GM11168 (cell line): ENCODE data around the gene LHX1.

Source experiments
- in situ Hi-C: fragments of 300-500 bp; cut with MboI; formaldehyde crosslinking; loops from one replicate; pipeline ENCODE4 v1.12.0; 2022; ENCODE audit warnings: low sequenced_read_pairs; ENCODE audit not compliant: unreplicated experiment

LHX1 gene

DNA sequence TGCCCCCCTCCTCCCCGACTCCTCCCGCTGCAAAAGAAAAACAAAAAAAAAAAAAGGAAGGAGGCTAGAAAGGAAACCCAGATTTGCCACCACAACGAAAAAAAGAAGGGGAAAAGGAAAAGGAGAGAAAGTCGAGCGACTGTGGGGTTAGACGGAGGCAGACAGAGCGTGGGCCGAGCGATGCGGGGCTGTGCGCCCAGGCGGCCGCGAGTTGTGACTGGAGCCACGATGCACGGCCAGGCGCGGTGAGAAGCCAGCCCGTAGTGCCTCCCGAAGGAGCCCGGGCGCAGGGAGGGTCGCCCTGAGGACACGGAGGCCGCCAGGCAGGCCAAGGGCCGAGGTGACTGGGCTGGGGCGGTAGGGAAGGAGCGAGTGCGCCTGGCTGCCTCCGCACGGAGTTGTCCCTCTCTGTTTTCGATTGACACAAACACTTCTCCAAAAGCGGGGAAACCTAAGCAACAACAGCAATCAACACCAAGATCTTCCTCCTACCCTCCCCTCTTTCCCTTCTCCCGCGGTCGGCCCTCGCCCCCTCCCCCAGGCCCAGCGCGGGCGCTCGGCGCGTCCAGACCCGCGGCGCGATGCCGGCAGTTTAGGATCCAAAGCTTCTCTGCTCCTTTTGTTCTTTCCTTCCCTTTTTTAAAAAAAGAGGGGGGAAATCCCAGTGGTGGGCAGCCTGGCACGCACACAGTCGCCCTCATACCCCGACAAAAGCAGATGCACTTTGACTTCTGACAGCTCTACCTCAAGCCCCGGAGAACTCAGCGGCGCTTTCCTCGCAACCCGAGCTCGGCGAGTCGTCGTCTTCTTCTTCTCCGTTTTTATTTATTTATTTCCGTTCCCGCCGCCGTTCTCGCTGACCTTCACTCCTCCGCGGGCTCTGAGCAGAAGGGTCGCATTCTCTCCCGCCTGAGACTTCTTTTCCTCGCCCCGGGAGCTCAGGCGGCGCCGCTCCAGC, at the start of gene LHX1:
Gene LHX1, plus strand, starts transcription at position 475 of the 958 bp plus-strand sequence. CDS start 723 bp downstream, outside the sequence.
- in situ Hi-C loops, result no loop called here

DNA sequence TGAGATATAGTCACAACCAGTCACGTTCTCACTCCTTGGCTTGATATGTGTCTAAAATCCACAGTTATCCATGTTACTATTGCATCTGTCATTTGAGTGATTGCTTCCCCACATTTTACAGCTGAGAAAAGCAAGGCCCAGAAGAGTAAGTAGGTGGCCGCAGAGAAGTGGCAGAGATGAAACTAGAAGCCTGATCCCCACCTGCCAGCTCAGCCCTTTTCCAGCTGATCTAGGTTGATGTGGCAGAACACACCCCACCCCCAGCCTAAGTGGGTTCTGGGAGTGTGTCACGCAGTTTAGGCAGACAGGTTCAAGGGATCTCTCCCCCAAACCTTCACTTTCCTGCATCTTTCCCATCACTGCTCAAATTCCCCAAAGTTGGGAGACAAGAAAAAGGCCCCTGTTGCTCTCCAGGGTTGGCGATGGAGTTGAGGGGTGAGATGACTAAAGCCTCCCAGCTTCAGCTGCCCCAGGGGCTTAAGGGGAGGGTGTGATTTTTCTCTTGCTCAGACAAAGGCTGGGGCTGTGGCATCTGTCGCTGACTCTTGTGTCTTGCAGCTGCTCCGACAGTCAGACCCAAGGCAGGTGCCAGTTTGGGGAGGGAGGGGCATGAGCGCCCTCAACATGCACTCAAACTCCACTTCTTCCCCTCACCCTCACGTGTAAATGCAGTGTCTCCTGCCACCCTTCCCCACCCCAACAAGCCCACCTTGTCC, 48.9 kb upstream of the LHX1 start:
- in situ Hi-C loops, result no loop called here

DNA sequence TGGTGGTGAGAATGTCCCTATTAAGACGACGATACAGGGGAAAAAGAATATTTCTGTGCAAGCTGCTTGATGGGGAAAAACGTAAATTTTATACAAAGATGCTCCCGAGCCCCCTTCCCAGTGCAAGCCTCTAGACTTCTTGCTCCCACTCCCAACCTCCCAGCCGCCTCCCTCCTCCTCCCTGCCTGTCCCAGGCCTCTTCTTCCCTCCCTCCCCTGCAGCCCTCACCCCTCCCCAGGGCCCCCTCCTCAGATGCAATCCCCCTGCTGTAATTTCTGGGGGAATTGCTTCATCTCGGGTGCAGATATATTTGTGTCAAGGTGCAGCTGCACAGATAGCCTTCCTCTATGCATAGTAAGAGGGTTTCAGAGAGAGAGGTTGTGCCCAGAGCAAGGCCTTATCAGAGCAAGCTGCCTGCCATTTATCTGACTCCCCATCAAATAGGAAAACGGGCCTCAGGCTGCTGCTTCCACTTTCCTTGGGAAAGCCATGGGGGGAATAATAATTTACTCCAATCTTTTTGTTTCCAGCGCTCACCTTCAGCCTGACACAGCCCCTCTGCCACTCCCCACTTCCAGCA, 47.4 kb upstream of the LHX1 start:
- in situ Hi-C loops, result no loop called here

DNA sequence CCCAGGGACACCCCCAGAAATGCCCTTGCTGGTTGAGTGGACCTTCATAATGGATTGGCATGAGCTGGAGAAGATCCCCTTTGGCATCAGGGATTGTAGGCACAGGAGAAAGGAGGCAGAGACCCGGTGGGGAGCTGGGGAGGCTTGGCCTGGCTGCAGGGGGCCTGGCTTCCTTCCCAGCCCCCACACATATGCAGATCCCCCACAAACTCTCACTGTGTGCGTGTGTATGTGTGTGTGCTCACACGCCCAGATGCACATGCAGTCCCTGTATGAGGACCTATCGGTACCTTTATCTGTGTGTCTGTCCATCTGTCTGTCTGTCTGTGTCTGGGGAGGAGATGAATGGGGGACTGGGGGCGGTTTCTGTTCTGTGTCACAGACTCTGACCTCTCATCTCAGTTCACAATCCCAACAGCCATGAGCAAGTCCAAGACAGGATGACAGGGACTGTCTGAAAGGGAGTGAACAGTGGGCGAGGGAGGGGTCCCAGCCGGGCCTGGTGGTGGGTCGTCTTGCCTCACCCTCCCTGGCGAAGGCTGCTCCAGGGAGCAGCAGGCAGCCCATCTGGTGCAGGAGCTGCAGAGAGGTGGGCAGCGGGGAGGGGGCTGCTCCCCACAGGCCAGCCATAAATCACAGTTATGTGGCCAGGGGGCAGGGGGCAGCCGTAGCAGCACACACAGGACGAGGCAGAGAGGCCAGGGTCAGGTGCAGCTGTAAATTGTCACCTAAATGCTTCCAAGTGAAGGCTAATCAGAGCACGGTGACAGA, 46.7 kb upstream of the LHX1 start:
- in situ Hi-C loops, result no loop called here

DNA sequence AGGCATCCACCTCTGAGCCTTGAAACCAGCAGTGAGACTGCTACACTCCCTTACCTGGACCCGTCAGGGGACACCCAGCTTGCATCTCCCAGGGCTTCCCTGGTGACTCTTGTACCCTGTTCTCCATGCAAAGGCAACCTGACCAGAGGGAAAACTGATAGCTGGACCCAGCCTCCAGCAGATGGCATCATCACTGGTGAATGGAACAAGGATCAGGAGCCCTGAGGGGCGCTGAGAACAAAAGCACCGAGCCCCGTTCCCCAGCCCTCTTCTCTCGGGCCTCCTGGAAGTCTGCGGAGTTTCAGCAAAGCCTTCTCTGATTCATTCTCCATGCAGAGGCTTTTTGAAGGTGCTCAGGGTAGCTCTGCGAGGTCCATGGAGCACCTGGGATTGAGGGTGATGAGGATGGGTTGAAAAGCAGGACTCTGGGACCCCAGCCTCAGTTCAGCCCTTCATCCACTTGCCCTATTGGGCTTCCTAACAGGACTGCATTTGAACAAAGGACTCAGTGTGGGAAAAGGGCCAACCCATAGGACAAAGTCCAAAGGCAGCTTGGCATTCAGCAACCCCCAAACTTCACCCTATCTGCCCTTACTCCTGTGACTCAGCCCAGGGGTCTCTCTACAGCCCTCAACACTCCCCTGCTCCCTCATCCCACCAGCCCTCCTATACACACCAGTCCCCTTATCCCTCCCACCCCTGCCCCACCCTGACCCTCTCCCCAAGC, 45.0 kb upstream of the LHX1 start:
- in situ Hi-C loops, result no loop called here

DNA sequence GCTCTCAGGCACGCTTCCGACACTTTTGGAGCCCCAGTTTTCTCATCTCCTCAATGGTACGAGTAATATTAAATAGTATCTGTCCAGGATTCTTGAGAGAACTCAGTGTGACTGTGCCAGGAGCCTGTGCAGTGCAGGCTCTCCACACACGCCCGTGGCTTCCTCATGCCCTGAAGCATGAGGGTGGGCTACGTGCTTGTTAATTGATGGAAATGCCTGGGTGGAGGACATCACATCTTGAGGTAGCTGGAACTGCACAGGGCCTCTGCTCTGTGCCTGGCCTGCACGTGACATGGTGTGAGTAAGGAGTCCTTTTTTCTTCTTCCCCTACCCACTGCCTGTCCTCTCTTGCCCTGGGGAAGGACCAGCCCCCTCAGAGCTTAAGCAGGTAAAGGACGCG, 43.1 kb upstream of the LHX1 start:
- in situ Hi-C loops, result no loop called here

DNA sequence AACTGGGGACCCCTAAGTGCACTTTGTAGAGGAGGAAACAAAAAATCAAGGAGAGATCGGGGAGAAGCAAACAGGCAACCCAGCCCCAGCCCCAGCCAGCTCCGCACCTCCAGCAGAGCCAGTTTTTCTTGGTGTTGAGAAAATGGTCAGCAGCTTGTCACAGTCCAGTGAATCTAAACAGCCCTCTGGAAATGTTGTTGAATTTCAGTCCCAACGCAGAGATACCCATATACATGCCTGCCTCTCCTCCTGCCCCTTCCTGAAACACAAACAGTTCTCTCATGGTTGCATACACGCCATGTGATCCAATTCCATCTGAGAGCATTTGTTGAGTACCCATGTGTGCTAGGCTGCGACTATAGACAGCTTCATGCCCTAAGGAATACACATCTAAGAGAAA, 42.4 kb upstream of the LHX1 start:
- in situ Hi-C loops, result no loop called here

DNA sequence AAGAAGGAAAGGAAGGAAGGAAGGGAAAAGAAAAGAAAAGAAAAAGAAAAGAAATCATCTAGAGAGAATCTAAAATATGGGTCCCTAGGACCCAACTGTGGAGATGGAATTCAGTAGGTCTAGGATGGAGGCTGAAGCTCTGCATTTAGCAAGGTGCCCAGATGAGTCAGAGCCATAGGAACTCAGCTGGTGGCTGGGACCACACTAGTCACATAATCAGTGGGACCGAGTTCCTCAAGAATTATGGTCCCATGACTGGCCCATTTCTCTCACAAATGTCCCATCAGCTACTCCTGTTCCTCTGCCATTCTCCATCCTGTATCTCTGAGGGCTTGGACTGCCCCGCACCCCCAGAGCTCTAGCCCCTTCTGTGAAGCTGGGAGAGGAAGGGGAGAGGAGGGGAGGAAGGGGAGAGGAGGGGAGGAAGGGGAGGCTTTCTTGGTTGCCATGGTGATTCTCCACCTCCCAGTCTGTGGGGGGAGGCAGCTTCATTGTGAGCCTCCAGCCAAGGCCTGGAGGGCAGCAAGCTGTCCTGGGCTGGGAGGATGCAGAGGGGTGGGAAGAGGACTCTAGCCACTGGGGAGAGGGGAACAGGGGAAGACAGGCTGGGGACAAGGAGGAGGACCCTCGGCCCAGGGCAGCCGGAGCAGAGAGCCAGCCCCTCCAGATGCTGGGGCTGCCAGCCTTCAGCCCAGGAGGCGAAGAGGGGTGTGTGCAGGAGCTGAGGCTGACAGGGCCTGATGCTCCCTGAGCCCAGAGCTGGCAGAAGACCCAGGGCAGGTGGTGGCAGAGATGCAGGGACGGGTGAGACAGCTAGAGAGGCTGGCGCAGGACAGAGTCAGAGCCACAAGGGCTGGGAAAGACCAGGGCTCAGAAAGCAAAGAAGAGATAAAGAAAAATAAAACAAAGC, 37.8 kb upstream of the LHX1 start:
- in situ Hi-C loops, result no loop called here

DNA sequence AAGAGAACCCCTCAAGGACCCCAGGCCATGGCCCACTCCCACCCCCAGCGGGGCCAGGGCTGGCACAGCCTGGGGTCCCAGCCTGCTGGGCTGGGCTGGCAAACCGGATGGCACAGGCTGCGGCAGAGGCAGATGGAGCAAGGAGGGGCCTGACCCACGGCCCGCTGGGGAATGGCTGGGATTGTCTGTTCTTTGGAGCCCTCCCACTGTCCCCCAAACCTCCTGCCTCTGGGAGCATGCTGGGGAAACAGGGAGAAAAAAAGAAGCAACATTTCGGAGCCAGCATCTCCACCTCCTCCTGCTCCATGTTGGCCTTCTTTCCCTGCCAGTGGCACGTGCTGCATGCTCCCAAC, 37.1 kb upstream of the LHX1 start:
- in situ Hi-C loops, result no loop called here

DNA sequence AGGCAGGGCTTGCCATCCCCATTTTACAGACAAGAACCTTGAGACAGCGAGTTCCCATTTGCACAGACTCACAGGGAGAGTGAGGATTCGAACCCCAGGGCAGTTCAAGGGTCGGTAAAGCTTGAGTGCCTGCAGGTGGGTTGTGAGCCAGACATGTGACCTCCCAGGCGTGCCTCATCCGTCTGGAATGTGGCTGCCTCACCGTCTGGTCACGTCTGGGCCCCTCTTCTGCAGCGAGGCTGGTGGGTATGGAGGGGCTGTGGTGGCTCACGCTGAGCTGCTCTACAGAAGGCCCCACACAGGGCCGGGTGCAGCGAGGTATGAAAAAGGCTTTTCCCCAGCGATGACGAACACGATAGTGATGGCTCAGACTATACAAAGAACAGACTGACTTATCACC, 35.8 kb upstream of the LHX1 start:
- in situ Hi-C loops, result no loop called here

DNA sequence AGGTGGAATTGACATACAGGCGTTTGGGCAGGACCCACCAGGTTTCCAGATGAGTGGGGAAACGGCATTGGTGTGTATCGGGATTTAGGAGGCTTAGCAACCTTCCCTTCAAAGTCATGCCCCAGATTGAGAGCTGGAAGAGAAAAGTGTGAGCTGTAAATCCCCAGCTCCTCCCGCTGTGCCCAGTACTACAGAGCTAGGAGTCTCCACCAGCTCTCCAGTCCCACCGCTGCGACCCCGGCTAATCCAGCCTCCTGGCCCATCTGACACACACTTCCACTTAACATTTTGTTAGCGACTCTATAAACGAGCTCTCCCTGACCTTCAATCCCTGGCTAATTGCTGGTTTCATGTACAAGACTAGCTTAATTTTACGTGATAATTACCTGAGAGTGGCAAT, 29.9 kb upstream of the LHX1 start:
- in situ Hi-C loops, result no loop called here

DNA sequence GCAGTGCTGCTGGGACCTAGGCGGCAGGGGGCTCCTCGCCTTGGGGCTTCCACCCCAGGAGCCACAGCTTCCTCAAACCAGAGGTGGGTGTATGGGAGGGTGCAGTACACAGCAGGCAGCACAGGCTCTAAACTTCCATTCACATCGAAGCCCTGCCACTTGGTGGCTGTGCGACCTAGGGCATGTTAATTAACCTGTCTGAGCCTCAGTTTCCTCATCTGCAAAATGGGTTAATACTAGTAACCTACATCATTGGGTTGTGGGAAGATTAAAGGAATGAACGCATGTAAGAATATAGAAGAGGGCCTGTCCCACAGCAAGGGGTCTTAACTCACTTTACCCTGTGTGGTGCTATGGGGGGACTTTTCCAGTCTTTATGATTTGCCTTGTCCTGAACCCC, 26.8 kb upstream of the LHX1 start:
- in situ Hi-C loops, result no loop called here

DNA sequence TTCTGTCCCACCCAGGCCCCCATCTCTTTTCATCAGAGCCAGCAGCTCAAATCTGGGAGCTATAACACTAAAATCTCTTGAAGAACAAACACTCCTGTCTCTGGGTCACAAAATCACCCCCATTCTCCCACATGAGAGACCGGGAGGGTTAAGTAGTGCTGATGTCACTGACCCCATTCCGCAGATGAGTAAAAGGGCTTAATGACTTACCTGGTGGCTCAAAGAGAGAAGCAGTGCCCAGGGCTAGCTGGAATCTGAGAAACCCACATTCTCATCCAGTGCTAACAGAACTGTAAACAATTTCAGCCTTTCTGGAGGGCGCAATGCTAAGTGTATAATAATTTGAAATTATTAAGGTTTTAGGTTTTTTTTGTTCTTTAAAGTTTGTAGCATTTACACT, 26.3 kb upstream of the LHX1 start:
- in situ Hi-C loops, result no loop called here

DNA sequence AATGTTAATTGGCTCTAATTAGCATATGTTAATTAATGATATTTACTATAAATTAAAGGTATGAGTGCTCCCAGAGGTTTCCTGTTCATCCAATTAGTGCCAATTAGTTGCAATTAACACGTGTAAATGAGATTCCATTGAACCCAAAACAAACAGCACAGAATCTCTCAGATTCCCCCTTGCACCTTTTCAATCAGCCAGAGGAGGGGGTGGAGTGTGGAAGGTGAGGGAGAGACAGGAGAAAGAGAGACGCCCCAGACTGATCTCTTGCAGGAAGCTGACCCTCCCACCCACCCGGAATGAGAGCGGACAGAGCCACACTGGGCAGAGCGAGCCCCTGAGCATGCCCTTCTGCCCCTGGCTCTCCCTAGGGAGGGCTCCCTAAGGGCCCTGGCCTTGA, 24.1 kb upstream of the LHX1 start:
- in situ Hi-C loops, result no loop called here

DNA sequence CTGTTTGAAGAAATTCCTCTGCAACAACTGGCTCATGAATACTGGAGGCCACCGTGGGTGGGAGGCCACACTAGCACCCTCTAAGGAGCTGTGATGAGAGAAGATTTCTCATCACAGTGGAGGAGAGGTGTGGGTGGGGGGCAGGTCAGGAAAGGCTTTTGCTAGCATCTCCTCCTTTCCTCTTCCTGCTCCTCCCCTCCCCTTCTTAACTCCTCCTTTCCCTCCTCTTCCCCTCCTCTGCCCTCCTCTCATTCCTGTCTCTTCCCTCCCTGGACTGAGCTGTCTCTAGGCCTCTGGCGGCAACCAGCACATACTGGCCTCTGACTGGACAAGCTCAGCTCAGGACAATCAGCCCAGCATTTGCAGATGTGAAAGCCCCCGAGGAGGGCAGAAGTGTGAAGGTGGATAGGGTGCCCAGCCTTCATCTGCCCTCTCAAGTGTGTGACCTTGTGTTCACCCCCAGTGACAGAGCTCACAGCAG, 19.0 kb upstream of the LHX1 start:
- in situ Hi-C loops, result no loop called here

DNA sequence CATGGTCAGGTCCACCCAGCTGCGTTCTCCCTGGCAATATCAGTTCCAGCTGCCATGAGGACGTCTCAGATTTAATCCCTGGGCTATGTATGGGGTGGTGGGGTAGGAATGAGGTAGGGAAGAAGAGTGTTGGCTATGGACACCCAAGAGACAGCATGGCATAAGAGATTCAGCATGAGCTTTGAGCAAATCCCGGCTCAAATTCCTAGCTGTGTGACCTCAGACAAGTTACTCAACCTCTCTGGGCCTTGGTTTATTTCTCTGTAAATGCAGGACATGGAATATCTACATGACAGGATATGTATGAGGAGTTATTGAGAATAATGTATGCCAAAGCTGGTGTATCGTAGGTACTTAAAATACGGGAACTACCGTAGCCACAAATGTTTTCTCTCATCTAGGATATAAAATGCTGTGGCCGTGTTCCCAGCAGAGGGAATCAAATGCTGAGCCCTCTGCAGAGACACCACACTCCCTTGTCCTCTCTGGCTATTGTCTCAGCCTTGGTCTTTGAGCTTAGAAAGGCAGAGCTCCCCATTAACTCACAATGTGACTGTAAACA, 17.8 kb upstream of the LHX1 start:
- in situ Hi-C loops, result no loop called here

DNA sequence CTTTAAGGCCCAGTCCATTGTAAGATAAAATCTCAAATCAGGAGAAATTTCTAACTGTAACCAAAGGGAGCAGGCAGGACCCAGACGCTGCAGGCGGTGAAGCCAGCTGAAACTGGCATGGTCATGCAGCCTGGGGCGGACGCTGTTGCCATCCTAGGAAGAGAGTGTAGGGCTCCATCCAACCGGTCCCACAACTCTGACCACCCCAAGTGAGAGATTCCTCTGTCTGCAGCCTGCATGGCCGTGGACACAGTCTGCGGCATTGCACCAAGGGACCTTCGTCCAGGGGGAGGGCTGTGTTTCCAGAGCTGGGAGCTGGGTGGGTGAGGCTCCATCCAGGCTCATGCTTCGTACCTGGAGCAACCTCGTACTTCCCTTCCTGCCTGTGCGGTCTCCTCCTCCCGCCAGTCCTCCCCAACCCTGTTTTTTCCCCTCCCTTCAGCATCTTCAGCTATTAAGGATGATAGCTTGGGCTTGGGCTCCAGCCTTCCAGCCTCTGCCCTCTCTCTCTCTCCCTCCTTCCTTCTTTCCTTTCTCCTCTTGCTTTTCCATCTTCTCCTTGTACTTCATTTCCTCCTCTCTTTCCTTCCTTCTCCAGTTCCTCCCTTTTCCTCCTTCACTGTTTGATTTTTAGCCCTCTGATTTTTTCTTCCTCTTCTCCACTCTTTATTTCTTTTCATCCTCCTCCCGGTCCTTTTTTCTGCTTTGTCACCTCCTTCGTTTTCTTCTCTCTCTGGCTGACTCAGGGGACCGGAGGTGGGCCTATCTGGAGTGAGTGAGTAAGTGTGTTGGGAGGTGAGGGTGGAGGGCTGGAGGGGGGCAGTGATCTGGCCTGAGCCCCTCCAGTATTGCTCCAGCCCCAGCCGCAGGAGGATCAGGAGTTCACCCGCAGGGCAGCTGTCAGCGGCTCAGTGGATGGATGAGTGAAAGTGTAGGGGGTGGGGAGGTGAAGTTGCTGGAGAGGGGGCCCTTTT, 17.0 kb upstream of the LHX1 start:
- in situ Hi-C loops, result no loop called here
